H9 (cell line): ENCODE data around the gene MAOA. TPM values are rescaled to one million over a fixed set of nuclear protein-coding genes. Genes with fewer than 3 reads are reported as not detected.

Experiments
- DNase-seq: peaks from one replicate; pipeline ENCODE4 v3.0.0-alpha.2; 2017
- H2AFZ ChIP-seq: one replicate; pipeline ENCODE4 v1.6.1; 2013; ENCODE audit warnings: mild to moderate bottlenecking, low read length, control low read depth, moderate library complexity
- H2AK5ac ChIP-seq: 2 replicates; pipeline ENCODE4 v1.6.1; 2013; ENCODE audit warnings: low read length, control low read depth, mixed read lengths; ENCODE audit not compliant: insufficient read length
- H2BK120ac ChIP-seq: one replicate; pipeline ENCODE4 v1.6.1; 2013; ENCODE audit warnings: low read depth, mild to moderate bottlenecking, low read length, control low read depth, inconsistent platforms; ENCODE audit not compliant: poor library complexity, severe bottlenecking
- H2BK12ac ChIP-seq: 2 replicates; pipeline ENCODE4 v1.6.1; 2013; ENCODE audit warnings: low read length, control low read depth, mixed read lengths, low read depth; ENCODE audit not compliant: insufficient read length
- H2BK15ac ChIP-seq: 2 replicates; pipeline ENCODE4 v1.6.1; 2013; ENCODE audit warnings: low read depth, low read length, control low read depth
- H2BK20ac ChIP-seq: one replicate; pipeline ENCODE4 v1.6.1; 2013; ENCODE audit warnings: low read depth, mild to moderate bottlenecking, low read length, control low read depth, inconsistent platforms; ENCODE audit not compliant: poor library complexity, severe bottlenecking
- H2BK5ac ChIP-seq: 2 replicates; pipeline ENCODE4 v1.6.1; 2013; ENCODE audit warnings: low read length, control low read depth, mixed read lengths; ENCODE audit not compliant: insufficient read length
- H3K14ac ChIP-seq: 2 replicates; pipeline ENCODE4 v1.6.1; 2013; ENCODE audit warnings: low read length, control low read depth; ENCODE audit not compliant: insufficient read depth
- H3K18ac ChIP-seq: 2 replicates; pipeline ENCODE4 v1.6.1; 2013; ENCODE audit warnings: low read depth, mild to moderate bottlenecking, mixed read lengths, low read length, control low read depth; ENCODE audit not compliant: insufficient read length
- H3K23ac ChIP-seq: 2 replicates; pipeline ENCODE4 v1.6.1; 2013; ENCODE audit warnings: low read length, control low read depth, mixed read lengths, low read depth; ENCODE audit not compliant: insufficient read length
- H3K23me2 ChIP-seq: 2 replicates; pipeline ENCODE4 v1.6.1; 2013; ENCODE audit warnings: low read depth, mild to moderate bottlenecking, mixed read lengths, low read length, control low read depth; ENCODE audit not compliant: insufficient read length, poor library complexity, severe bottlenecking
- H3K27ac ChIP-seq: 2 replicates; pipeline ENCODE4 v1.5.1; 2013; ENCODE audit warnings: low read length, control low read depth, mixed read lengths, low read depth; ENCODE audit not compliant: insufficient read length
- H3K27me3 ChIP-seq: 2 replicates; pipeline ENCODE4 v1.6.1; 2013; ENCODE audit warnings: low read length, control low read depth, inconsistent platforms; ENCODE audit not compliant: insufficient read depth
- H3K4ac ChIP-seq: 2 replicates; pipeline ENCODE4 v1.6.1; 2013; ENCODE audit warnings: low read depth, mild to moderate bottlenecking, control low read depth, inconsistent platforms, low read length, moderate library complexity
- H3K4me1 ChIP-seq: 2 replicates; pipeline ENCODE4 v1.6.1; 2013; ENCODE audit warnings: low read length, control low read depth, inconsistent platforms; ENCODE audit not compliant: insufficient read depth
- H3K4me2 ChIP-seq: 2 replicates; pipeline ENCODE4 v1.6.1; 2013; ENCODE audit warnings: low read length, control low read depth, mixed read lengths; ENCODE audit not compliant: insufficient read length, insufficient read depth
- H3K56ac ChIP-seq: 2 replicates; pipeline ENCODE4 v1.6.1; 2013; ENCODE audit warnings: low read depth, mild to moderate bottlenecking, mixed read lengths, low read length, control low read depth; ENCODE audit not compliant: insufficient read length
- H3K79me1 ChIP-seq: 2 replicates; pipeline ENCODE4 v1.6.1; 2013; ENCODE audit warnings: low read depth, mild to moderate bottlenecking, moderate library complexity, low read length, control low read depth, inconsistent platforms; ENCODE audit not compliant: insufficient read depth, poor library complexity, severe bottlenecking
- H3K79me2 ChIP-seq: 2 replicates; pipeline ENCODE4 v1.6.1; 2013; ENCODE audit warnings: low read length, control low read depth, inconsistent platforms; ENCODE audit not compliant: insufficient read depth
- H3K9ac ChIP-seq: 2 replicates; pipeline ENCODE4 v1.6.1; 2013; ENCODE audit warnings: low read length, control low read depth, mixed read lengths; ENCODE audit not compliant: insufficient read length; ENCODE audit errors: extremely low read depth
- H3K9me3 ChIP-seq: one replicate; pipeline ENCODE4 v1.6.1; 2013; ENCODE audit warnings: low read depth, low read length, inconsistent platforms; ENCODE audit not compliant: control insufficient read depth
- H3T11ph ChIP-seq: one replicate; pipeline ENCODE4 v1.6.1; 2013; ENCODE audit warnings: mild to moderate bottlenecking, low read length, control low read depth, inconsistent platforms
- H4K20me1 ChIP-seq: one replicate; pipeline ENCODE4 v1.6.1; 2013; ENCODE audit not compliant: control insufficient read depth, insufficient read length, insufficient read depth
- H4K5ac ChIP-seq: 2 replicates; pipeline ENCODE4 v1.6.1; 2013; ENCODE audit warnings: low read depth, mild to moderate bottlenecking, mixed read lengths, low read length, control low read depth; ENCODE audit not compliant: insufficient read length
- H4K8ac ChIP-seq: replicated peaks from 2 replicates; pipeline ENCODE4 v1.6.1; 2013; ENCODE audit warnings: low read length, control low read depth, mixed read lengths, low read depth; ENCODE audit not compliant: insufficient read length
- H4K91ac ChIP-seq: 2 replicates; pipeline ENCODE4 v1.6.1; 2013; ENCODE audit warnings: low read depth, mild to moderate bottlenecking, moderate library complexity, mixed read lengths, low read length, control low read depth; ENCODE audit not compliant: insufficient read length
- H3K27ac Mint-ChIP-seq, 3 experiments: 2 replicates in 2 of 3; 3 replicates in 1 of 3; pipeline ENCODE4 v1.8.0; 2020 to 2021; ENCODE audit warnings: mixed read lengths in 3 of 3, mild to moderate bottlenecking in 1 of 3, moderate library complexity in 1 of 3
- H3K27me3 Mint-ChIP-seq: 2 replicates; pipeline ENCODE4 v1.8.0; 2021; ENCODE audit warnings: low read depth, mild to moderate bottlenecking, moderate library complexity, mixed read lengths
- H3K36me3 Mint-ChIP-seq, 3 experiments: 2 replicates in 2 of 3; 3 replicates in 1 of 3; pipeline ENCODE4 v1.8.0; 2020 to 2021; ENCODE audit warnings: low read depth in 3 of 3, mixed read lengths in 3 of 3; ENCODE audit not compliant: insufficient read depth in 1 of 3
- H3K4me1 Mint-ChIP-seq, 2 experiments: 2 replicates each; pipeline ENCODE4 v1.8.0; 2020; ENCODE audit warnings: mixed read lengths in 2 of 2
- H3K4me3 Mint-ChIP-seq, 2 experiments: 2 replicates in 1 of 2; 3 replicates in 1 of 2; pipeline ENCODE4 v1.8.0; 2020 to 2021; ENCODE audit warnings: mild to moderate bottlenecking in 2 of 2, mixed read lengths in 2 of 2, moderate library complexity in 1 of 2
- H3K9me3 Mint-ChIP-seq, 2 experiments: 2 replicates in 1 of 2; 3 replicates in 1 of 2; pipeline ENCODE4 v1.8.0; 2020; ENCODE audit warnings: mild to moderate bottlenecking in 2 of 2, mixed read lengths in 2 of 2, moderate library complexity in 1 of 2
- total RNA-seq: library from RNA; stranded (reverse); gene quantifications from 2 replicates; pipeline ENCODE4 v1.2.1, GENCODE V29; 2021
- TF ChIP-seq, protein P1 (sequence below): fragments of 200-600 bp; sonication (generic); conservative IDR thresholded peaks from 3 replicates; pipeline ENCODE4 v1.8.0; 2021; ENCODE audit warnings: antibody characterized with exemption, mild to moderate bottlenecking

The MAOA gene
- total RNA-seq, 1 experiment from 2014 or later = 0.28 TPM

DNA sequence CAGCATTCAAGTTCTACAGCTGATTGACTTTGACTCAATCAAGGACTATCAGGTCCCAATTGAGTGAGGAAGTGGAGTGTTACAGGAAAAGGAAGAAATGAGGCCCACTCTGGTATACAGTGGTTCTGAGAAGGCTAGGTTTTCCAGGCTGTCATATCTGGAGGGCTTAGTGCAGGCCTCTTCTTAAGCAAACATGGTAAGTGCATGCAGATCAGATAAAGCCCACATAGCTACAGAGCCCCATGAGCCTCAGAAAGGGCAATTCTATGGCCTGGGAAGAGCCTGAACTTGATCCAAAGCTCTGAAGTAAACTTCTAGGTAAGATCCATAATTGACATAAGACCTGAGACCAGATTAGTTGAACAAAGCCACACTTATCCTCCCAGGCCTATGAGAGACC is 29.0 kb upstream of the MAOA start:
- H3K27me3 ChIP-seq = no peaks in the 10 kb centered on the region
- Mint-ChIP-seq H3K4me1 (peaks cover 21 to 28% of the 10 kb centered on the region in 2 experiments), H3K4me3 (no peak overlapping the region), H3K27me3 (no peaks in the 10 kb centered on the region; the same call in 1 of the 2 replicates), H3K9me3 (peaks cover 22 to 66% of the 10 kb centered on the region in 2 experiments), H3K36me3 (peaks cover 6 to 14% (median 8%) of the 10 kb centered on the region in 3 experiments), H3K27ac (no peak overlapping the region)
- no peaks in the 10 kb centered on the region for H3K79me1 ChIP-seq
- H3K9ac ChIP-seq = no peak overlapping the region
- no peak overlapping the region for H4K8ac ChIP-seq
- H3K23me2 ChIP-seq = no peaks in the 10 kb centered on the region
- no peak overlapping the region for H3K18ac ChIP-seq
- no peak overlapping the region for H4K91ac ChIP-seq
- TF ChIP-seq, protein P1, sequence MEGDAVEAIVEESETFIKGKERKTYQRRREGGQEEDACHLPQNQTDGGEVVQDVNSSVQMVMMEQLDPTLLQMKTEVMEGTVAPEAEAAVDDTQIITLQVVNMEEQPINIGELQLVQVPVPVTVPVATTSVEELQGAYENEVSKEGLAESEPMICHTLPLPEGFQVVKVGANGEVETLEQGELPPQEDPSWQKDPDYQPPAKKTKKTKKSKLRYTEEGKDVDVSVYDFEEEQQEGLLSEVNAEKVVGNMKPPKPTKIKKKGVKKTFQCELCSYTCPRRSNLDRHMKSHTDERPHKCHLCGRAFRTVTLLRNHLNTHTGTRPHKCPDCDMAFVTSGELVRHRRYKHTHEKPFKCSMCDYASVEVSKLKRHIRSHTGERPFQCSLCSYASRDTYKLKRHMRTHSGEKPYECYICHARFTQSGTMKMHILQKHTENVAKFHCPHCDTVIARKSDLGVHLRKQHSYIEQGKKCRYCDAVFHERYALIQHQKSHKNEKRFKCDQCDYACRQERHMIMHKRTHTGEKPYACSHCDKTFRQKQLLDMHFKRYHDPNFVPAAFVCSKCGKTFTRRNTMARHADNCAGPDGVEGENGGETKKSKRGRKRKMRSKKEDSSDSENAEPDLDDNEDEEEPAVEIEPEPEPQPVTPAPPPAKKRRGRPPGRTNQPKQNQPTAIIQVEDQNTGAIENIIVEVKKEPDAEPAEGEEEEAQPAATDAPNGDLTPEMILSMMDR = no peak
- no peak overlapping the region for H3T11ph ChIP-seq
- no peak overlapping the region for H2BK20ac ChIP-seq
- no peaks in the 10 kb centered on the region for H4K20me1 ChIP-seq
- no peak overlapping the region for H3K23ac ChIP-seq
- DNase-seq = no peak
- no peak overlapping the region for H3K4ac ChIP-seq
- no peak overlapping the region for H2AFZ ChIP-seq
- H3K56ac ChIP-seq = no peak overlapping the region
- no peak overlapping the region for H2BK5ac ChIP-seq
- H2BK12ac ChIP-seq = no peak overlapping the region
- H4K5ac ChIP-seq = no peak overlapping the region
- no peaks in the 10 kb centered on the region for H3K9me3 ChIP-seq
- peaks cover 5% of the 10 kb centered on the region; the same call in 1 of the 2 replicates for H3K4me1 ChIP-seq
- no peak overlapping the region for H3K4me2 ChIP-seq
- no peak overlapping the region for H2AK5ac ChIP-seq
- no peaks in the 10 kb centered on the region for H3K79me2 ChIP-seq
- H2BK15ac ChIP-seq = no peak overlapping the region
- H2BK120ac ChIP-seq = no peak overlapping the region
- no peak overlapping the region for H3K14ac ChIP-seq
- no peak overlapping the region for H3K27ac ChIP-seq
